Measurements from ENCODE around the gene PSMG4.

The PSMG4 gene

GRCh38 chr6:3228771-3229565, 29.8 kb upstream of the PSMG4 start:
- Histone ChIP-seq H3K27me3 (ENCODE audit: insufficient read depth, poor library complexity, severe bottlenecking) (peaks cover 87% of the 10 kb centered on the region), H3K4me3 (replicated peaks; ENCODE audit: insufficient read depth, low read length) (no peak overlapping the region)

GRCh38 chr6:3229566-3230178, 29.1 kb upstream of the PSMG4 start:
- Histone ChIP-seq H3K4me3 (replicated peaks; ENCODE audit: insufficient read depth, low read length) (no peak overlapping the region), H3K27ac (replicated peaks) (no peak overlapping the region), H3K27me3 (ENCODE audit: insufficient read depth, poor library complexity, severe bottlenecking) (peaks cover 88% of the 10 kb centered on the region)
- no peak for DNase-seq (ENCODE audit: low read depth in 1 of 2, low spot score in 1 of 2)
- TF ChIP-seq POLR2AphosphoS5 (IDR thresholded peaks at IDR 0.05; ENCODE audit: low read depth) (no peak), SPI1 (IDR thresholded peaks at IDR 0.05; ENCODE audit: borderline replicate concordance, low read depth) (no peak)
- TF ChIP-seq, protein P1, sequence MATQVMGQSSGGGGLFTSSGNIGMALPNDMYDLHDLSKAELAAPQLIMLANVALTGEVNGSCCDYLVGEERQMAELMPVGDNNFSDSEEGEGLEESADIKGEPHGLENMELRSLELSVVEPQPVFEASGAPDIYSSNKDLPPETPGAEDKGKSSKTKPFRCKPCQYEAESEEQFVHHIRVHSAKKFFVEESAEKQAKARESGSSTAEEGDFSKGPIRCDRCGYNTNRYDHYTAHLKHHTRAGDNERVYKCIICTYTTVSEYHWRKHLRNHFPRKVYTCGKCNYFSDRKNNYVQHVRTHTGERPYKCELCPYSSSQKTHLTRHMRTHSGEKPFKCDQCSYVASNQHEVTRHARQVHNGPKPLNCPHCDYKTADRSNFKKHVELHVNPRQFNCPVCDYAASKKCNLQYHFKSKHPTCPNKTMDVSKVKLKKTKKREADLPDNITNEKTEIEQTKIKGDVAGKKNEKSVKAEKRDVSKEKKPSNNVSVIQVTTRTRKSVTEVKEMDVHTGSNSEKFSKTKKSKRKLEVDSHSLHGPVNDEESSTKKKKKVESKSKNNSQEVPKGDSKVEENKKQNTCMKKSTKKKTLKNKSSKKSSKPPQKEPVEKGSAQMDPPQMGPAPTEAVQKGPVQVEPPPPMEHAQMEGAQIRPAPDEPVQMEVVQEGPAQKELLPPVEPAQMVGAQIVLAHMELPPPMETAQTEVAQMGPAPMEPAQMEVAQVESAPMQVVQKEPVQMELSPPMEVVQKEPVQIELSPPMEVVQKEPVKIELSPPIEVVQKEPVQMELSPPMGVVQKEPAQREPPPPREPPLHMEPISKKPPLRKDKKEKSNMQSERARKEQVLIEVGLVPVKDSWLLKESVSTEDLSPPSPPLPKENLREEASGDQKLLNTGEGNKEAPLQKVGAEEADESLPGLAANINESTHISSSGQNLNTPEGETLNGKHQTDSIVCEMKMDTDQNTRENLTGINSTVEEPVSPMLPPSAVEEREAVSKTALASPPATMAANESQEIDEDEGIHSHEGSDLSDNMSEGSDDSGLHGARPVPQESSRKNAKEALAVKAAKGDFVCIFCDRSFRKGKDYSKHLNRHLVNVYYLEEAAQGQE (IDR thresholded peaks at IDR 0.05; ENCODE audit: insufficient replicate concordance, low read depth) = no peak
- TF ChIP-seq, protein P2, sequence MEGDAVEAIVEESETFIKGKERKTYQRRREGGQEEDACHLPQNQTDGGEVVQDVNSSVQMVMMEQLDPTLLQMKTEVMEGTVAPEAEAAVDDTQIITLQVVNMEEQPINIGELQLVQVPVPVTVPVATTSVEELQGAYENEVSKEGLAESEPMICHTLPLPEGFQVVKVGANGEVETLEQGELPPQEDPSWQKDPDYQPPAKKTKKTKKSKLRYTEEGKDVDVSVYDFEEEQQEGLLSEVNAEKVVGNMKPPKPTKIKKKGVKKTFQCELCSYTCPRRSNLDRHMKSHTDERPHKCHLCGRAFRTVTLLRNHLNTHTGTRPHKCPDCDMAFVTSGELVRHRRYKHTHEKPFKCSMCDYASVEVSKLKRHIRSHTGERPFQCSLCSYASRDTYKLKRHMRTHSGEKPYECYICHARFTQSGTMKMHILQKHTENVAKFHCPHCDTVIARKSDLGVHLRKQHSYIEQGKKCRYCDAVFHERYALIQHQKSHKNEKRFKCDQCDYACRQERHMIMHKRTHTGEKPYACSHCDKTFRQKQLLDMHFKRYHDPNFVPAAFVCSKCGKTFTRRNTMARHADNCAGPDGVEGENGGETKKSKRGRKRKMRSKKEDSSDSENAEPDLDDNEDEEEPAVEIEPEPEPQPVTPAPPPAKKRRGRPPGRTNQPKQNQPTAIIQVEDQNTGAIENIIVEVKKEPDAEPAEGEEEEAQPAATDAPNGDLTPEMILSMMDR (IDR thresholded peaks at IDR 0.05; ENCODE audit: insufficient read depth, low read length) = no peak

More at GRCh38 chr6:3228771-3229565, 29.8 kb upstream of the PSMG4 start:
- no peak overlapping the region for H3K27ac ChIP-seq (replicated peaks)
- no peak for DNase-seq (ENCODE audit: low read depth in 1 of 2, low spot score in 1 of 2)
- TF ChIP-seq POLR2AphosphoS5 (IDR thresholded peaks at IDR 0.05; ENCODE audit: low read depth) (no peak), GABPA (IDR thresholded peaks at IDR 0.05; ENCODE audit: low read depth) (no peak), SPI1 (IDR thresholded peaks at IDR 0.05; ENCODE audit: borderline replicate concordance, low read depth) (no peak)
- TF ChIP-seq, protein P2 (IDR thresholded peaks at IDR 0.05; ENCODE audit: insufficient read depth, low read length) = no peak
- TF ChIP-seq, protein P1 (IDR thresholded peaks at IDR 0.05; ENCODE audit: insufficient replicate concordance, low read depth) = no peak

GRCh38 chr6:3230256-3230882, 28.4 kb upstream of the PSMG4 start:
- H3K27me3 ChIP-seq (ENCODE audit: insufficient read depth, poor library complexity, severe bottlenecking) = peaks cover 88% of the 10 kb centered on the region
- TF ChIP-seq, protein P1 (IDR thresholded peaks at IDR 0.05; ENCODE audit: insufficient replicate concordance, low read depth) = no peak
- TF ChIP-seq, protein P2 (IDR thresholded peaks at IDR 0.05; ENCODE audit: insufficient read depth, low read length) = no peak
- TF ChIP-seq POLR2AphosphoS5 (IDR thresholded peaks at IDR 0.05; ENCODE audit: low read depth) (no peak), SPI1 (IDR thresholded peaks at IDR 0.05; ENCODE audit: borderline replicate concordance, low read depth) (no peak), GABPA (IDR thresholded peaks at IDR 0.05; ENCODE audit: low read depth) (no peak)
- no peak for DNase-seq (ENCODE audit: low read depth in 1 of 2, low spot score in 1 of 2)
- H3K4me3 ChIP-seq (replicated peaks; ENCODE audit: insufficient read depth, low read length) = no peak overlapping the region
- no peak overlapping the region for H3K27ac ChIP-seq (replicated peaks)

Data from HL-60 (cell line).